Naive B cell (primary cell): ENCODE data around the gene RFPL1. TPM values are rescaled to one million over a fixed set of nuclear protein-coding genes. Genes with fewer than 3 reads are reported as not detected.

Experiments
- ATAC-seq, 2 donors: fragments of 150-1000 bp; cut with Tn5 transposase; 2 replicates each; pipeline ENCODE4 v1.10.0; 2021; ENCODE audit warnings: low read depth in 2 of 2, mild to moderate bottlenecking in 2 of 2, moderate library complexity in 2 of 2
- DNase-seq: peaks from one replicate; pipeline ENCODE4 v3.0.0; 2022
- H3K27ac Mint-ChIP-seq, 6 donors: one replicate each; pipeline ENCODE4 v1.8.0; 2020 to 2022; ENCODE audit warnings: mild to moderate bottlenecking in 6 of 6, mixed read lengths in 6 of 6, moderate library complexity in 5 of 6, inconsistent platforms in 2 of 6
- H3K27me3 Mint-ChIP-seq, 3 donors: one replicate each; pipeline ENCODE4 v1.8.0; 2021 to 2022; ENCODE audit warnings: mixed read lengths in 3 of 3, mild to moderate bottlenecking in 1 of 3
- H3K36me3 Mint-ChIP-seq, 2 donors: one replicate each; pipeline ENCODE4 v1.8.0; 2020 to 2022; ENCODE audit warnings: mixed read lengths in 2 of 2, inconsistent platforms in 1 of 2, mild to moderate bottlenecking in 1 of 2
- H3K4me1 Mint-ChIP-seq, 3 donors: one replicate each; pipeline ENCODE4 v1.8.0; 2020 to 2022; ENCODE audit warnings: mixed read lengths in 3 of 3, inconsistent platforms in 1 of 3, mild to moderate bottlenecking in 1 of 3, moderate library complexity in 1 of 3
- H3K4me3 Mint-ChIP-seq, 8 donors: one replicate each; pipeline ENCODE4 v1.8.0; 2020 to 2022; ENCODE audit warnings: mild to moderate bottlenecking in 8 of 8, mixed read lengths in 8 of 8, moderate library complexity in 8 of 8, inconsistent platforms in 2 of 8
- H3K9me3 Mint-ChIP-seq, 7 donors: one replicate each; pipeline ENCODE4 v1.8.0; 2020 to 2022; ENCODE audit warnings: mixed read lengths in 7 of 7, mild to moderate bottlenecking in 5 of 7, inconsistent platforms in 2 of 7, moderate library complexity in 1 of 7
- polyA plus RNA-seq, 6 donors: library from polyadenylated mRNA; unstranded; fragments of 300-500 nt; fragmentation: Illumina TruSeq; gene quantifications; one replicate each; pipeline ENCODE4 v1.2.3, GENCODE V29; 2021; ENCODE audit warnings: low read depth in 6 of 6

The RFPL1 gene
- polyA plus RNA-seq, 6 donors from 2014 or later, result not detected

GRCh38 chr22:29473001-29473400 lies 34.6 kb downstream of the RFPL1 start:
- ATAC-seq (no peak), DNase-seq (no peak)
- peaks cover 31 to 64% (median 44%) of the 10 kb centered on the region in 3 donors for H3K27me3 Mint-ChIP-seq
- H3K4me1 Mint-ChIP-seq, result peaks cover 22 to 31% (median 29%) of the 10 kb centered on the region in 3 donors
- H3K27ac Mint-ChIP-seq, result no peak overlapping the region
- no peaks in the 10 kb centered on the region for H3K36me3 Mint-ChIP-seq
- H3K4me3 Mint-ChIP-seq, result no peak overlapping the region
- H3K9me3 Mint-ChIP-seq, result no peaks in the 10 kb centered on the region

DNA sequence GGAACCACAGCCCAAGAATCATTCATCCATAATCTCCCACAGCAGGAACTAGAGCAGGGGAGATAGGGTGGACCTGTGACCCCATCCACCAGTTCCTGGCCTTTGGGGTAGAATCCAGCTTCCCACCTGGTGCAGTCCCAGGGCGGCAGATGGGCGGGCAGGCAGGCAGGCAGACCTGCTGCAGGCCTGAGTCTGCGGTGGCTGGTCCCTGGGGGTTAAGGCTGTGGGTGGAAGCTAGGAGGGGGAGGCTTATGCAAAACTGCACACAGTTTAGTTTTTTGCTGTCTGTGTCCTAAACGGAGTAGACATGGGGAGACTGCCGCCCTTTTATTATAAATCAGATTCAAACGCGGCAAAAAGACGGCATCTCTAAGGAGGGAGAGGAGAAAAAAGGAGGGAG lies 37.2 kb downstream of the RFPL1 start:
- H3K9me3 Mint-ChIP-seq, result peaks cover 0 to 2% (median 0%) of the 10 kb centered on the region in 7 donors
- peak overlapping the region in 5 of 8 donors; percentile 49 to 75 (median 53) for H3K4me3 Mint-ChIP-seq
- peaks cover 0 to 9% of the 10 kb centered on the region in 2 donors for H3K36me3 Mint-ChIP-seq
- peaks cover 38 to 63% (median 57%) of the 10 kb centered on the region in 3 donors for H3K27me3 Mint-ChIP-seq
- ATAC-seq, result peak; percentile 93 to 96
- peak; percentile 48 for DNase-seq
- peak overlapping the region in 1 of 6 donors; percentile 73 for H3K27ac Mint-ChIP-seq
- H3K4me1 Mint-ChIP-seq, result peaks cover 32 to 48% (median 39%) of the 10 kb centered on the region in 3 donors

DNA sequence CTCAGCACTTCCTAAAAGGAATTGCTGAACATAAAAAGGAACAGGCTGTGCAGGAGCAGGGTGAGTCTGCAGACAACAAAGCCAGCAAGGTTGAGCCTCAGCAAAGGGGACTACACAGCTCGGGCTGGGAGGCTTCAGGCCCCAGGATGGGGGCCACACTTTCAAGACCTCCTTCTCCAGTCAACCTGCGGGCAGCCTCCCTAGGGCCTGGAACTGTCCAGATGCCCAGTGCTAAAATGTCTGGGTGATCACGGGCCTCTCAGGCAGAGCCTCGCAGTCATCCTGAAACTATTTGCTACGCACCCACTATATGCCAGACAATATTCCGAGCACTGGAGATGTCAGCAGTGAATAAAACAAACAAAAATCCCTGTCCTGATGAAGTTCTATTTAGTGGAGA lies 37.7 kb downstream of the RFPL1 start:
- Mint-ChIP-seq H3K27ac (peak overlapping the region in 1 of 6 donors; percentile 28), H3K4me1 (peaks cover 32 to 47% (median 34%) of the 10 kb centered on the region in 3 donors), H3K27me3 (peaks cover 38 to 62% (median 58%) of the 10 kb centered on the region in 3 donors), H3K9me3 (peaks cover 0 to 2% (median 0%) of the 10 kb centered on the region in 7 donors), H3K4me3 (peak overlapping the region in 4 of 8 donors; percentile 45 to 53 (median 50)), H3K36me3 (peaks cover 0 to 9% of the 10 kb centered on the region in 2 donors)
- DNase-seq (no peak), ATAC-seq (no peak)

DNA sequence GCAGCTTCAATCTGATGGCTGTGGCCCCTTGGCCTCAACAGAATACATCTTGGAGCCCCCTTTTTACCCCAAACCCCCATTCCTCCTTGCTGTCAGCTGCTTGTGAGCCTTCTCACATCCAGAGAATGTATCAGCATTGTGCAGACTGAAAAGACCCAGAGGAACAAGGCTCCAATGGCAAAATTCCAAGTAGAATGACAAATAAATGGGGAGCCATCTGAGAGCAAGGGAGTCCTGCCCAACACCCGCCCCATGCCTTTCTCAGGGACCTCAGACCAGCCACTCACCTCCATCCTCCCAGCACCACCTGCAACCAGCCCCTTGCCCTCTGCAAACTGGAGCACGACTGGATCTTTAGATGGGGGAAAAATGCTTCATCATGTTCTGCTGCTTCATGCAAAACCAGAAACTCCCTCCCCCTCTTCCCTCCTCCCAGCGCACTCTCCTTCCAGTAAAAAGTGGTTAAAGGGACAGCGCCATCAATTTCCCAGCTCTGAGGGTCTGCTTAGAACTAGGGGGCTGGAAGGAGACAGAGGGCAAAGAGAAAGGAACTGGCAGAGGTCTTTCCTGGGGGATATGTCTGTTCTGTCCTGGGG lies 39.4 kb downstream of the RFPL1 start:
- peaks cover 42 to 46% (median 44%) of the 10 kb centered on the region in 3 donors for H3K4me1 Mint-ChIP-seq
- H3K36me3 Mint-ChIP-seq, result peaks cover 0 to 9% of the 10 kb centered on the region in 2 donors
- H3K27me3 Mint-ChIP-seq, result peaks cover 43 to 72% (median 70%) of the 10 kb centered on the region in 3 donors
- peaks cover 0 to 6% (median 0%) of the 10 kb centered on the region in 7 donors for H3K9me3 Mint-ChIP-seq
- ATAC-seq (no peak), DNase-seq (no peak)
- H3K27ac Mint-ChIP-seq, result no peak overlapping the region
- peak overlapping the region in 2 of 8 donors; percentile 16 to 51 for H3K4me3 Mint-ChIP-seq

- no peak for DNase-seq
- peaks cover 47 to 75% (median 72%) of the 10 kb centered on the region in 3 donors for H3K27me3 Mint-ChIP-seq
- H3K9me3 Mint-ChIP-seq, result peaks cover 0 to 6% (median 0%) of the 10 kb centered on the region in 7 donors
- ATAC-seq, result no peak
- peaks cover 42 to 46% (median 44%) of the 10 kb centered on the region in 3 donors for H3K4me1 Mint-ChIP-seq
- peaks cover 0 to 9% of the 10 kb centered on the region in 2 donors for H3K36me3 Mint-ChIP-seq
- H3K27ac Mint-ChIP-seq, result no peak overlapping the region
- peak overlapping the region in 4 of 8 donors; percentile 12 to 59 (median 46) for H3K4me3 Mint-ChIP-seq
Observed at GRCh38 chr22:29478326-29479276, 40.2 kb downstream of the RFPL1 start.

DNA sequence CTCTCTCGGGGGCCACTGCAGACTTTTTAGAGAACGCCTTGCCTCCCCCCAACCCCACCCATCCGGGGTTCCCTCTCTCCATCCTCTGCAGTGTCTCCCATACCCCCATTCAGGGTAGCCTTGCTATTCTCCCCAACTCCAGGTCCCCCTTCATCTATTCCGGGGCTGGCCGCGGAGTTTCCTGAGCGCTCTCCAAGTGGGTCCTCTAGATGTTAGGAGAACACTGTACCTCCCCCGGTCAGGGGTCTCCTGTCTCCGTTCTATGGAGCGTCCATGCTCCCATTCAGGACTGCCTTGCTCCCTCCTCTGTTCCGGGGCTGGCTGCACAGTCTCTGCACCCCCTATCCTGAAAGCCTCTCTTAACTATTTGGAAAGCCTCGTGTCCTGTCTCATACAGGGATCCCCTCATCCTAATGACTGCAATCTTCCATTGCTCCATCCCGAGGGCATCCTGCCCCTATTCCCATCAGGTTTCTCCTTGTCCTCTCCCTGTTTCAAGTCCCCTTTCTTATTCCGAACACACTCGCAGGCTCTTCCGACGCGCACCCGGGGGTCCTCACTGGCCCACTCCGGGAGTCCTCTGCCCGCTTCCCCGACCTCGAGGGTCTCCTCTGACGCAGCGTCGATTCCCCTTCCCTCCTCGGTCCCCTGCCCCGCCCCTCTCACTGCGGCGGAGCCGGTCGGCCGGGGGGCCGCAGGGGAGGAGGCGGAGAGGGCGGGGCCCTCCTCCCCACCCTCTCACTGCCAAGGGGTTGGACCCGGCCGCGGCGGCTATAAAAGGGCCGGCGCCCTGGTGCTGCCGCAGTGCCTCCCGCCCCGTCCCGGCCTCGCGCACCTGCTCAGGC lies 41.3 kb downstream of the RFPL1 start, which contains the start of gene NEFH:
NEFH (plus strand) TSS at position 802 of the 845 bp plus-strand sequence. CDS start 45 bp downstream, outside the sequence.
- ATAC-seq, result no peak

GRCh38 chr22:29480262-29480511 lies 41.8 kb downstream of the RFPL1 start:
- DNase-seq, result no peak
- H3K27me3 Mint-ChIP-seq, result peaks cover 44 to 64% (median 58%) of the 10 kb centered on the region in 3 donors
- H3K27ac Mint-ChIP-seq, result no peak overlapping the region
- H3K4me1 Mint-ChIP-seq, result peaks cover 39 to 45% (median 42%) of the 10 kb centered on the region in 3 donors
- H3K36me3 Mint-ChIP-seq, result peaks cover 0 to 9% of the 10 kb centered on the region in 2 donors
- no peak for ATAC-seq
- peaks cover 0 to 6% (median 0%) of the 10 kb centered on the region in 7 donors for H3K9me3 Mint-ChIP-seq
- H3K4me3 Mint-ChIP-seq, result no peak overlapping the region

More for the DNA sequence above, 41.3 kb downstream of the RFPL1 start, which contains the start of gene NEFH:
- Mint-ChIP-seq H3K9me3 (peaks cover 0 to 6% (median 0%) of the 10 kb centered on the region in 7 donors), H3K27me3 (peaks cover 42 to 65% (median 63%) of the 10 kb centered on the region in 3 donors), H3K4me1 (peaks cover 42 to 46% (median 42%) of the 10 kb centered on the region in 3 donors), H3K4me3 (peak within 1 kb of the TSS in 7 of 8 donors; percentile 33 to 76 (median 71)), H3K36me3 (peaks cover 0 to 9% of the 10 kb centered on the region in 2 donors), H3K27ac (peak within 1 kb of the TSS in 1 of 6 donors; percentile 92)
- DNase-seq, result no peak

DNA sequence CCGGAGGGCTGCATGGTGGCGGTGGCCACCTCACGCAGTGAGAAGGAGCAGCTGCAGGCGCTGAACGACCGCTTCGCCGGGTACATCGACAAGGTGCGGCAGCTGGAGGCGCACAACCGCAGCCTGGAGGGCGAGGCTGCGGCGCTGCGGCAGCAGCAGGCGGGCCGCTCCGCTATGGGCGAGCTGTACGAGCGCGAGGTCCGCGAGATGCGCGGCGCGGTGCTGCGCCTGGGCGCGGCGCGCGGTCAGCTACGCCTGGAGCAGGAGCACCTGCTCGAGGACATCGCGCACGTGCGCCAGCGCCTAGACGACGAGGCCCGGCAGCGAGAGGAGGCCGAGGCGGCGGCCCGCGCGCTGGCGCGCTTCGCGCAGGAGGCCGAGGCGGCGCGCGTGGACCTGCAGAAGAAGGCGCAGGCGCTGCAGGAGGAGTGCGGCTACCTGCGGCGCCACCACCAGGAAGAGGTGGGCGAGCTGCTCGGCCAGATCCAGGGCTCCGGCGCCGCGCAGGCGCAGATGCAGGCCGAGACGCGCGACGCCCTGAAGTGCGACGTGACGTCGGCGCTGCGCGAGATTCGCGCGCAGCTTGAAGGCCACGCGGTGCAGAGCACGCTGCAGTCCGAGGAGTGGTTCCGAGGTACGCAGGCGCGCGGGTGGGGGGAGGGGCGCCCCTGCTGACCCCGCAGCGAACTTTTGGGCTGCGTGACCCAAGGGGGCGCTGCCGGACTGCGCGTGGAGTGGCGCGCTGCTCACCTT lies 42.3 kb downstream of the RFPL1 start:
- no peak overlapping the region for H3K27ac Mint-ChIP-seq
- DNase-seq, result no peak
- peak; percentile 54 to 58 for ATAC-seq
- H3K36me3 Mint-ChIP-seq, result peaks cover 0 to 9% of the 10 kb centered on the region in 2 donors
- H3K4me1 Mint-ChIP-seq, result peaks cover 34 to 40% (median 37%) of the 10 kb centered on the region in 3 donors
- peak overlapping the region in 7 of 8 donors; percentile 33 to 76 (median 69) for H3K4me3 Mint-ChIP-seq
- H3K27me3 Mint-ChIP-seq, result peaks cover 42 to 59% (median 53%) of the 10 kb centered on the region in 3 donors
- H3K9me3 Mint-ChIP-seq, result peaks cover 0 to 6% (median 0%) of the 10 kb centered on the region in 7 donors

DNA sequence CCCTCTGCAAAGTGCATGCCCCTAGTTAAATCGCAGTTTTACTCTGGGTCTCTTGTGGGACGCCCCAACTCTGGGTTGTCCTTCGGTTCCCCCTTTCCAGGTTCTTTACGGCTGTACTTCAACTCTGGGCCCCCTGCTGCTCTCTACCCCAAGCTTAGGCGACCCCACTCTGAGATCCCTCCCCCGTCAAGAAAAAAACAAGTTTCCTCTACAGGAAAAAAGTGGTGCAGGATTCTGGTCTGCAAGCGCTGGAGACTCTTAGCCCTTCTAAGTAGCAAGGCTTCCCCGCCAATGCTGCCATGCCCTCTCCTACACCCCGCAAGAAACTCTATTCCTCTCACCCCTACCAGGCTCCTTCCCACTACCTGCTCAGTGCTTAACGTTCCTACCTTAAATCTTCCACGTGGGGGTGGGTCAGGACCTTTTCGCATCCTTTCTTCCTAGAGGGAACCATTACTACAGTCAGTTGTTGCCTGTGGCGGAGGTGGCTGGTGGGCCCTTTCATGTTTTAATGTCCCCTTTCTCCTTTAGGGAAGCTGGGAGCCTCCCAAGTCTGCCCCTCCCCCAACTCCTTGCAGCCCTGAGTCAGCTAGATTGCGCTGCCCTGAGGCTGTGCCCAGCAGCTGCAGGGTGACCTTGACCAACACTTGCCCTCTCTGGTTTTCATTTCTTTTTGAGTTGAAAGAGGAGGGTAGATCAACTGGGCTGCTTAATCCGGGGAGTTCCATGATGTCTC lies 43.0 kb downstream of the RFPL1 start:
- peaks cover 46 to 59% (median 47%) of the 10 kb centered on the region in 3 donors for H3K27me3 Mint-ChIP-seq
- peaks cover 26 to 35% (median 30%) of the 10 kb centered on the region in 3 donors for H3K4me1 Mint-ChIP-seq
- H3K9me3 Mint-ChIP-seq, result peaks cover 0 to 6% (median 0%) of the 10 kb centered on the region in 7 donors
- H3K4me3 Mint-ChIP-seq, result peak overlapping the region; percentile 31 to 76 (median 68)
- DNase-seq, result no peak
- ATAC-seq, result no peak
- H3K27ac Mint-ChIP-seq, result no peak overlapping the region
- peaks cover 0 to 9% of the 10 kb centered on the region in 2 donors for H3K36me3 Mint-ChIP-seq

GRCh38 chr22:29482253-29482652 lies 43.9 kb downstream of the RFPL1 start:
- ATAC-seq, result no peak
- Mint-ChIP-seq H3K27me3 (peaks cover 42 to 59% (median 44%) of the 10 kb centered on the region in 3 donors), H3K4me1 (peaks cover 23 to 31% (median 25%) of the 10 kb centered on the region in 3 donors), H3K36me3 (peaks cover 0 to 9% of the 10 kb centered on the region in 2 donors), H3K4me3 (peak overlapping the region in 3 of 8 donors; percentile 17 to 55 (median 21)), H3K27ac (no peak overlapping the region), H3K9me3 (peaks cover 0 to 6% (median 0%) of the 10 kb centered on the region in 7 donors)
- no peak for DNase-seq

- Mint-ChIP-seq H3K9me3 (peaks cover 0 to 6% (median 0%) of the 10 kb centered on the region in 7 donors), H3K27me3 (peaks cover 43 to 57% (median 44%) of the 10 kb centered on the region in 3 donors), H3K36me3 (peaks cover 0 to 9% of the 10 kb centered on the region in 2 donors), H3K4me1 (peaks cover 26 to 28% (median 27%) of the 10 kb centered on the region in 3 donors), H3K4me3 (no peak overlapping the region), H3K27ac (peak overlapping the region in 1 of 6 donors; percentile 15)
- no peak for ATAC-seq
- no peak for DNase-seq
Observed at GRCh38 chr22:29482726-29483125, 44.3 kb downstream of the RFPL1 start.
